Neural cell (in vitro differentiated cells): Measurements from ENCODE around the gene PACC1.

Experiments used
- CTCF ChIP-seq: fragments of 450-650 bp; IDR thresholded peaks from 2 replicates; pipeline ENCODE4 v1.5.1; 2014; ENCODE audit warnings: antibody characterized with exemption, mild to moderate bottlenecking, moderate library complexity; ENCODE audit not compliant: poor library complexity, severe bottlenecking
- REST ChIP-seq: IDR thresholded peaks from 2 replicates; pipeline ENCODE4 v1.6.1; 2012; ENCODE audit warnings: borderline replicate concordance

- TF ChIP-seq REST (no peak), CTCF (no peak)
These were observed 18.2 kb upstream of the PACC1 start, which contains the start of gene NENF for GRCh38 chr1:212432661-212433576.
